GM21515 (cell line): ENCODE results near the gene DICER1.

ENCODE experiments used
- ATAC-seq: cut with Tn5 transposase; IDR thresholded peaks from one replicate; pipeline ENCODE4 v1.9.1; 2021; ENCODE audit not compliant: unreplicated experiment

Gene DICER1

GRCh38 chr14:95062946-95063345, 94.4 kb downstream of the DICER1 start:
- ATAC-seq: no peak

- no peak for ATAC-seq
Measured at GRCh38 chr14:95062220-95062619, 95.1 kb downstream of the DICER1 start.

- no peak for ATAC-seq
Measured at GRCh38 chr14:95061317-95062093, 95.8 kb downstream of the DICER1 start.

- no peak for ATAC-seq
Measured at GRCh38 chr14:95059126-95059525, 98.2 kb downstream of the DICER1 start.

GRCh38 chr14:95058491-95058890, 98.8 kb downstream of the DICER1 start:
- no peak for ATAC-seq

- no peak for ATAC-seq
Measured at GRCh38 chr14:95057851-95058250, 99.5 kb downstream of the DICER1 start.

- no peak for ATAC-seq
Measured at GRCh38 chr14:95057147-95057546, 100.2 kb downstream of the DICER1 start.

GRCh38 chr14:95056476-95056875, 100.9 kb downstream of the DICER1 start:
- ATAC-seq: no peak

- ATAC-seq: no peak
Measured at GRCh38 chr14:95055318-95055717, 102.0 kb downstream of the DICER1 start.

- no peak for ATAC-seq
Measured at GRCh38 chr14:95054346-95055280, 102.7 kb downstream of the DICER1 start.

- ATAC-seq: no peak
Measured at GRCh38 chr14:95052016-95052585, 105.2 kb downstream of the DICER1 start.

GRCh38 chr14:95049952-95050351, 107.4 kb downstream of the DICER1 start:
- ATAC-seq: no peak

GRCh38 chr14:95048771-95049312, 108.5 kb downstream of the DICER1 start:
- no peak for ATAC-seq

- no peak for ATAC-seq
Measured at GRCh38 chr14:95047754-95048153, 109.6 kb downstream of the DICER1 start.

GRCh38 chr14:95046711-95047681, 110.3 kb downstream of the DICER1 start:
- ATAC-seq: no peak

GRCh38 chr14:95045836-95046430, 111.4 kb downstream of the DICER1 start:
- no peak for ATAC-seq

GRCh38 chr14:95045106-95045701, 112.1 kb downstream of the DICER1 start:
- no peak for ATAC-seq

GRCh38 chr14:95044463-95045105, 112.7 kb downstream of the DICER1 start:
- no peak for ATAC-seq
